DMS53 treated with DMSO at 0.1 percent for 48 hours (cell line): Measurements from ENCODE around the gene TPD52L1.
"Not testable (repeated sequence)": the region's sequence is repeated elsewhere in the genome, so short reads cannot be mapped to it uniquely, and the experiment has no call there.

Experiments used
- DNase-seq: peaks from one replicate; lab custom pipeline; 2025; ENCODE audit not compliant: unreplicated experiment; lab: John Stamatoyannopoulos, UW

The TPD52L1 gene

GRCh38 chr6:125153391-125154117 is at the start of gene TPD52L1:
TPD52L1 (plus strand) TSS chr6:125153773; CDS start chr6:125153952, 179 bp downstream.
- DNase-seq = peak; percentile 45

- no peak for DNase-seq
These were observed 49.1 kb upstream of the TPD52L1 start for GRCh38 chr6:125104425-125104824.

GRCh38 chr6:125107048-125107447 is 46.5 kb upstream of the TPD52L1 start:
- DNase-seq = no peak

- no peak for DNase-seq
These were observed 45.7 kb upstream of the TPD52L1 start for GRCh38 chr6:125107896-125108295.

- no peak for DNase-seq
These were observed 43.5 kb upstream of the TPD52L1 start for GRCh38 chr6:125110056-125110455.

GRCh38 chr6:125111219-125111983 is 42.2 kb upstream of the TPD52L1 start:
- DNase-seq = no peak

- DNase-seq = no peak
These were observed 40.6 kb upstream of the TPD52L1 start for GRCh38 chr6:125112934-125113333.

- peak; percentile 26 for DNase-seq
These were observed 39.2 kb upstream of the TPD52L1 start for GRCh38 chr6:125114248-125114858.

- DNase-seq = no peak
These were observed 37.4 kb upstream of the TPD52L1 start for GRCh38 chr6:125116170-125116569.

- no peak for DNase-seq
These were observed 36.9 kb upstream of the TPD52L1 start for GRCh38 chr6:125116710-125117109.

- DNase-seq = no peak
These were observed 35.8 kb upstream of the TPD52L1 start for GRCh38 chr6:125117818-125118217.

- no peak for DNase-seq
These were observed 33.5 kb upstream of the TPD52L1 start for GRCh38 chr6:125120054-125120590.

- no peak for DNase-seq
These were observed 31.7 kb upstream of the TPD52L1 start for GRCh38 chr6:125121894-125122293.

- DNase-seq = no peak
These were observed 30.5 kb upstream of the TPD52L1 start for GRCh38 chr6:125123051-125123450.

- DNase-seq = no peak
These were observed 30.0 kb upstream of the TPD52L1 start for GRCh38 chr6:125123468-125124048.

- no peak for DNase-seq
These were observed 29.4 kb upstream of the TPD52L1 start for GRCh38 chr6:125124049-125124669.

GRCh38 chr6:125125856-125126255 is 27.7 kb upstream of the TPD52L1 start:
- not testable (repeated sequence) for DNase-seq

- no peak for DNase-seq
These were observed 24.2 kb upstream of the TPD52L1 start for GRCh38 chr6:125129354-125129753.

- DNase-seq = no peak
These were observed 21.5 kb upstream of the TPD52L1 start for GRCh38 chr6:125132058-125132457.

GRCh38 chr6:125136378-125136777 is 17.2 kb upstream of the TPD52L1 start:
- DNase-seq = no peak

- no peak for DNase-seq
These were observed 15.5 kb upstream of the TPD52L1 start for GRCh38 chr6:125138083-125138482.
